ENCODE measurements around the gene ELFN2.

Gene ELFN2

DNA sequence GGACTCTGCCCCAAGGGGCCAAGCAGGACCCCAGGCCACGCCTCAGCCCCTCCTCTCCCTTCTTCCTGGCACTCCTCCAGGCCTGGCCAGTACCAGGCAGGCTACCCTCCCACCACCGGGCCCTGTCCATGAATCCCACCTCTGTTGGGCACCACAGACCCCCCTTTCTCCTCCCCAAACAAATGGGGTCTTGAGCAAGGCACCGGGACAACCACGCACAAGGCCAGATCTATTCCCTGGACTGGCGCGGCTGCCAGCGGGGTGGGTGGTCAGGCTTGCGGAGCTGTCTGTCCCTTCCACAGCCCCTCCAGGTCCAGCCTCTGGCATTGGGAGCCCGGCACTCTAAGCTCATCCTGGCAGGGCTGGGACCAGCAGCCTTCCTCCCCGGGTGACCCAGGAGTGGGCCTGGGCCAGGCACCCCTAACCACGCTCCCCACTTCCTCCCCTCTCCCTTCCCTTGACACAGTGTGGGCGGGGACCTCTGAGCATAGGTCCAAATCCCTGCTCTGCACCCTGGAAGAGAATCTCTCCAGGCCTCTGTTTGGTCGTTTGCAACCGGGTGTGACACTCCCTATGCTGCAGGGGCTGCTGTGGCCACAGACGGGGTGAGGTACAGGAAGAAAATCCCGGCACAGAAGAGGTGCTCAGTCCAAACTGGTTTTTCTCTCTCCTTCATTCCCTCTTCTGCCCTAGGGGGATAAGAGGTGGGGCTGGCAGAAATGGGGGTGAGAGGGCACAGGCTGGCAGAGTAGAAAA, 14.6 kb downstream of the ELFN2 start:
- no peak for DNase-seq (ENCODE audit: extremely low read depth, low read depth)
- no peak overlapping the region for H3K4me3 ChIP-seq (replicated peaks; ENCODE audit: low read depth, low read length)
- TF ChIP-seq, protein P1, sequence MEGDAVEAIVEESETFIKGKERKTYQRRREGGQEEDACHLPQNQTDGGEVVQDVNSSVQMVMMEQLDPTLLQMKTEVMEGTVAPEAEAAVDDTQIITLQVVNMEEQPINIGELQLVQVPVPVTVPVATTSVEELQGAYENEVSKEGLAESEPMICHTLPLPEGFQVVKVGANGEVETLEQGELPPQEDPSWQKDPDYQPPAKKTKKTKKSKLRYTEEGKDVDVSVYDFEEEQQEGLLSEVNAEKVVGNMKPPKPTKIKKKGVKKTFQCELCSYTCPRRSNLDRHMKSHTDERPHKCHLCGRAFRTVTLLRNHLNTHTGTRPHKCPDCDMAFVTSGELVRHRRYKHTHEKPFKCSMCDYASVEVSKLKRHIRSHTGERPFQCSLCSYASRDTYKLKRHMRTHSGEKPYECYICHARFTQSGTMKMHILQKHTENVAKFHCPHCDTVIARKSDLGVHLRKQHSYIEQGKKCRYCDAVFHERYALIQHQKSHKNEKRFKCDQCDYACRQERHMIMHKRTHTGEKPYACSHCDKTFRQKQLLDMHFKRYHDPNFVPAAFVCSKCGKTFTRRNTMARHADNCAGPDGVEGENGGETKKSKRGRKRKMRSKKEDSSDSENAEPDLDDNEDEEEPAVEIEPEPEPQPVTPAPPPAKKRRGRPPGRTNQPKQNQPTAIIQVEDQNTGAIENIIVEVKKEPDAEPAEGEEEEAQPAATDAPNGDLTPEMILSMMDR (IDR thresholded peaks at IDR 0.05; ENCODE audit: low read depth, low read length, missing control alignments) = no peak

DNA sequence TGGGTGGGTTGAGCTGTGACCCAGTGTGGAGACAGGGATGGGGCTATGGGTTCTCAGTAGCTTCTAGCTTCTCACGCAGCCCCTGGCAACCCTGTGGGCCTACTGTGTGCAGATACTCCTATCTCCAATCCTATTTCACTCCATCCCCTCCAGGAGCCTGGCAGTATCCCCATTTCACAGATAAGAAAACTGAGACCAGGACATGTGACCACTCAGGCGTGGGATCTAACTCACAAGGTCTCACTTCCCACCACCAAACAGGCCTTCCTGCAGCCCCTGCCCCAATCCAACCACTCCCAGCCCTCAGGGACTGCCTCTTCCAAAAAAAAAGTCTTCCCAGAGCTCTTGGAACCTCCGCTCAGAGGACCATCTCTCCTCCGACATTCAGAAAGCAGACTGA, 15.6 kb downstream of the ELFN2 start:
- no peak overlapping the region for H3K4me3 ChIP-seq (replicated peaks; ENCODE audit: low read depth, low read length)
- DNase-seq (ENCODE audit: extremely low read depth, low read depth) = no peak
- TF ChIP-seq, protein P1 (IDR thresholded peaks at IDR 0.05; ENCODE audit: low read depth, low read length, missing control alignments) = no peak

DNA sequence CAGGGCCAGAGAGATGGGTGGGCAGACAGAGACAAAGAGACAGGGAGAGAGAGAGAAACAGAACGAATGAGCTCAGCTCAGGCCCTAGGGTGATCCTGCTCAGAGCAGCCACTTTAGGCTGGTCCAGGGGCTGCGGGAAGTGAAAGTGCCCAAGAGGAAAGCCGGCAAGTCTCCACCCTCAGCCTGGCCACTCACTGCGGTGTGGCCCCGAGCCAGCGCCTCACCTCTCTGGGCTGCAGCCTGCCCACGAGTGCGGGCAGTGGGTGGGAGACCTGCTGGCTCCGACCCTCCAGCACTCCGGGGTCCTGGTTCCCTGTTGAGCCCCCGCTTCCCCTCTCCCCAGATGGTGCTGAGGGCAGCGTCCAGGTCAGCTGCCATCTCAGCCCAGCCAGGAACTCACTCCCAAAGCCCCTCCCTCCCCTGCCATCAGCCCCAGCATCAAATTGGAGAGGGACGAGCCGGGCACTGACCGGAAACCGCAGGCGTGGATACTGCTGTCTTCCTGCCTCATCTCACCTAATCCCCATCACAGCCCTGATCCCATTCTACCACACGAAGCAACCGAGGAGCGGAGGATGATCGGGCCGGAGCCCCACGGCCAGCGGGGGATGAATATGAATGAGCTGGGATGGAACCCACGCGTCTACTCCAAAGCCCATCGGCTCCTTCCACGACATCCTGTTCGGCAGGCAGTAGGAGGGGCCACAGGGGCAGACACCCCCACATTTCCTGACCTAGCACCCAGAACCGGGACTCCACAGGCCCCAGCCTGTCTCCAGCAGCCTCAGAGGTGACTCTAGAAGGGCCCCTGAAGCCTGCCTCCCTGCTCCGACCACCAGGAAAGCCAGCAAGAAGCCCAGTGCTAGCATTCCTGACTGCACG, 16.9 kb downstream of the ELFN2 start:
- DNase-seq (ENCODE audit: extremely low read depth, low read depth) = no peak
- no peak overlapping the region for H3K4me3 ChIP-seq (replicated peaks; ENCODE audit: low read depth, low read length)
- TF ChIP-seq, protein P1 (IDR thresholded peaks at IDR 0.05; ENCODE audit: low read depth, low read length, missing control alignments) = no peak

GRCh38 chr22:37409459-37410050, 17.7 kb downstream of the ELFN2 start:
- no peak overlapping the region for H3K4me3 ChIP-seq (replicated peaks; ENCODE audit: low read depth, low read length)
- DNase-seq (ENCODE audit: extremely low read depth, low read depth) = no peak
- TF ChIP-seq, protein P1 (IDR thresholded peaks at IDR 0.05; ENCODE audit: low read depth, low read length, missing control alignments) = no peak

DNA sequence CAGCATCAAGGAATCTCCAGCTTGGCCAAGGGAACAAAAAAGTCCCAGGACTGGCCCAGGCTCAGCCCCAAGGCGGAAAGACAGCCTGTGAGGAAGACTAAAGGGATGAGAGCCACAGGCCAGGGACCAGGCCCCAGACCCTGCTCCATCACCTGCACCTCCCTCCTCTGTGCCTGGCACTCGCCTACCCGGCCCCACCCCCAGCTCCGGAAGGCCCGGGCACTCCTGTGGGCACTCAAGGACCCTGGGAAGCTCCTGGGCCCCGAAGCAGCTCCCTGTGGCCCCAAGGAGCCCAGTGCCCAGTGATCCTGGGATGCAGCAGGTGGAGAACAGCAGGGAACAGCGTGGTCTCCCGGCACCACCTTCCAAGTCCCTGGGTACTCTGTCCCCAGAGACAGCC, 18.2 kb downstream of the ELFN2 start:
- TF ChIP-seq, protein P1 (IDR thresholded peaks at IDR 0.05; ENCODE audit: low read depth, low read length, missing control alignments) = no peak
- H3K4me3 ChIP-seq (replicated peaks; ENCODE audit: low read depth, low read length) = no peak overlapping the region
- no peak for DNase-seq (ENCODE audit: extremely low read depth, low read depth)

DNA sequence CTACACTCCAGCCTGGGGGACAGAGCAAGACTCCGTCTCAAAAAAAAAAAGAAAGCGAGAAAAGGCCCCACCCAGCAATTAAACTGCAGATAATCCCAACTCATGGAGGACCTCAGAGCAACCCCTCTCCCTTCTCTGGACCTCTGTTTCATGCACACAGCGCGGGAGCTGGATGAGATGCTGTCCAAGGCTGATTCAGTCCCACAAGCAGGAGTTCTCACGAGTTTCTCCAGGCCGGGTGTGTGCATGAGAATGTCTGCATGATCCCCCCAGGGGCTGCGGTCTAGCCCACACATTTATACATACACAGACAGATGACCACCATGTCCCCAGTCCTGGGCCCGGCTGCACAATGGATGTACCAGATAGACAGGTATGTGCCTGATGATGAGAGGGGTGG, 19.4 kb downstream of the ELFN2 start:
- TF ChIP-seq, protein P1 (IDR thresholded peaks at IDR 0.05; ENCODE audit: low read depth, low read length, missing control alignments) = no peak
- no peak overlapping the region for H3K4me3 ChIP-seq (replicated peaks; ENCODE audit: low read depth, low read length)
- no peak for DNase-seq (ENCODE audit: extremely low read depth, low read depth)
